Limb (tissue), 2 donors: ENCODE data around the gene RNF152.

Experiments
- DNase-seq, 2 donors: peaks; one replicate each; pipeline ENCODE4 v3.0.0-alpha.2; 2016; ENCODE audit errors: extremely low spot score in 2 of 2

RNF152 gene

DNA sequence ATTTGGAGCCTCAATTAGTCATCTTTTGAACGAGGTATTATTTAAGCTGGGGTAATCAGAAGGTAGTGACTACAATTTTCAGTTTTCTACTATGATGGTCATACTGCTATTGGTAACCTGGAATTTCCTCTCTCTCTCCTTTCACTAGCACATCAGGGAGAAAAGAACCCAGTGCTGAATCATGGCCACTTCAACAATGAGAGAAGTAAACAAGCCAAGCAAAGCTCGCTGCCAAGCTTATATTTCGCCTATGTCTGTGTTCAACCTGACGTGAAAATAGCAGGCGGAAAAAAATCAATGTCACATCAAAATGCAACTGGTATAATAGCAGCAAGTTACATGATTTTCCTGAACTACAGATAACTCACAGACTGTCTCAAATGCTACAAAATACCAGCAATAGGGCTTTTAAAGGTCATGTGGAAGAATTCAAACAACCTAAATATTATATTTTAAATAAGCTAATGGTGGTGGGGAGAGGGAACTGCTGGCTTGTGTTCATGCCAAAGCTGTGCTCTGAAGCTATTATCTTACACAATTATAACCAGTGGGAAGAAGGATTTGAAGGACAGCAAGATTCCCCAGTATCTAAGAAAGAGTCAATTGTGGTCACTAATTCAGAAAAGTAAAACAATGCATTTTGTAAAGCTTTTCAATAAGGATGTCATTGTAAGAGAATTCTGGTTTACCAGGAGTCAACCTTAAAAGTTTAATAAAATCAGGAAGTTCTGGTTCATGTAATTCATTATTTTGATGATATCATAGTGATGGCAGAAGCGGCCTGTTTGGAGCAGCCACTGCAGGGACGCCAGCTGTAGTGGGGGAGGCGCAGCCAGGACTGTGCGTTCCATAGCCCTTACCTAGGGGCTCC, 38.0 kb downstream of the RNF152 start:
- no peak for DNase-seq

DNA sequence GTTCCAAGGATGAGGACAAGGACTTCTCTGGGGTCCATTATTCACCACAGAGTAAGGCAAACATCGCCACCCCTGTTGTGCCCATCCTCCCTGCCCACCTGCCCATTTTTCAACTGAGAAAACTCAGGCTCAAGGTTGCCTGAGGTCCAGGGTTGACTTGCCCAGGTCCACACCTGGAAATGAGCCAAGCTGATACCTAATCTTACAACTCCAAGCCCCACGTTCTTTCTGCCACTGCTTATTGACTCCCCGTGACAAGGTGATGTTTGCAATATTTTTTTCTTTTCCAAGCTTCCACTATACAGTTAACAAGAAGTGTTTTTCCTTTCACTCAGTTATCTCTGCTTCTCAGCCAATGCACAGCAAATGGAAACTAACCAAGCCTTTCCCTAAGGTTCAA, 39.0 kb downstream of the RNF152 start:
- no peak for DNase-seq

DNA sequence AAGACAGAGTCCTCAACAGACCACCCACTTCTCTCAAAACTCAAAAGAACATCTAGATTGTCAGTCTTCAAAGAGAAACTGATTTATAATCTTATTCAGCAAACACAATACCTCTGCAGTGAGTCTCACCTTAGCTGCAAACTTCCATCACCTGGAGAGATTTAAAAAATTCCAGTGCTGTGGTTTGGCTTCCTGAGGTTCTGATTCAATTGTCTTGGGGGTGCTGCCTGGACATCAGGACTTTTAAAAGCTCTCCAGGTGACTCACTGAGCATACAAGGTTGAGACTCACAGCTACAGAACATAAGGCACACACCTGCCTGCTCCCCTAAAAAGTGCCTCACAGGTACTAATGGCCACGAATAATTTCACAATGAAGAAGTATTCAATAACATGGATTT, 40.3 kb downstream of the RNF152 start:
- no peak for DNase-seq

DNA sequence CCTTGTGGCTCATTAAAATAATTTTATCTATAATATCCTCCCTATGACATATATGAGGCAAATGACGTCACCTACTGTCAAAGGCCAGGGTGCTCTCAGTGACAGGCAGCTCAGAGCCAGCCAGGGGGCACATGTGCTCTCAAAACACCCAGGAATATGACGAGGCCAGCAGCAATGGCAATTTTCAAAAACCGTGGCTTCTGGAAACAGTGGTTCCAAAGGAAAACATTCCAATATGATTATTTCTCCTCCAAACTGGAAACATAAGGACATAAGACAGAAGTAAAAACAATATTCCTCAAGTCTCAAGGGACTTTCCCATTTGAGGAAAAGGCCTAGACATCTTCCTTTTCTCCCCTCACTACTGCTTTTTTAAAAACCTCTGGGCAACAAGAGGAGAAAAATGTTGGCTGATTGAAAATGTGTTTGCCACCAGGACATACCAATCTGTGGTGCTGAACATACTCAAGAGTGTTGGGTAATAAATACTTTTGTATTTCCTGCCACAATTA, 40.8 kb downstream of the RNF152 start:
- DNase-seq, result no peak

DNA sequence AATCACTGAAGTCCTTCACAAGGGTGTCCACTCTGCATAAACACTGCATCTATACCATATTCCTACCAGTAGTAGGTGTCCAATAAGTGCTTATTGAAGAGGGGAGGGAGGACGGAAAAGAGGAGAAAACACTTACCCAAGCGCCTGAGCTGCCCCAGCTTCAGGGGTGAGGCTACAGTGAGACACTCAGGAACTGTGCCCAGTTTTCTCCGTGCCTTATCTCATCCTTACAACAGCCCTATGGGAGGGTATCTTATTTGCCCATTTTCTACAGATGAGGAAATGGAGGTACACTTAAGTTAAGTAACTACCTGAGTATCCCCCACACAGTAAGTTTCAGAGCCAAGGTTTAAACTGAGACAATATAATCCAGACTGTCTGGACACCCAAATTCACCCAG, 41.5 kb downstream of the RNF152 start:
- DNase-seq, result no peak

DNA sequence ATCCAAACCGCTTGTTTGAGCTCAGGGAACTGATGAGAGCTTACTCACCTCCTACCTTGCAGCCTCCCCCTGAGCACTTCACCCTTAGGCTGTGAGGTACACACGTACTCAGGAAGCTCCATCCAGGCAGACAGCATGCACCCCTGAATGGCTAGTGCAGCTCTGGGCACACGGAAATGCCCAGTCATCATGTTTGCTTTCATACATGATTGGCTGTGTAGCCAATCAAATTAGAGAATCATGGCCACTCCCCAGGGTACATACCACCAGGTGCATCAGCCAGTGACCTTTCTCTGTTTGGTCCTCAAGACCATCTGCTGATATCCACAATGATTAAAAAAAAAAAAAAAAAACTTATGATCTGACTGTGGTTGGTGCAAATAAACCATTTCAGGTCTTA, 42.1 kb downstream of the RNF152 start:
- no peak for DNase-seq

DNA sequence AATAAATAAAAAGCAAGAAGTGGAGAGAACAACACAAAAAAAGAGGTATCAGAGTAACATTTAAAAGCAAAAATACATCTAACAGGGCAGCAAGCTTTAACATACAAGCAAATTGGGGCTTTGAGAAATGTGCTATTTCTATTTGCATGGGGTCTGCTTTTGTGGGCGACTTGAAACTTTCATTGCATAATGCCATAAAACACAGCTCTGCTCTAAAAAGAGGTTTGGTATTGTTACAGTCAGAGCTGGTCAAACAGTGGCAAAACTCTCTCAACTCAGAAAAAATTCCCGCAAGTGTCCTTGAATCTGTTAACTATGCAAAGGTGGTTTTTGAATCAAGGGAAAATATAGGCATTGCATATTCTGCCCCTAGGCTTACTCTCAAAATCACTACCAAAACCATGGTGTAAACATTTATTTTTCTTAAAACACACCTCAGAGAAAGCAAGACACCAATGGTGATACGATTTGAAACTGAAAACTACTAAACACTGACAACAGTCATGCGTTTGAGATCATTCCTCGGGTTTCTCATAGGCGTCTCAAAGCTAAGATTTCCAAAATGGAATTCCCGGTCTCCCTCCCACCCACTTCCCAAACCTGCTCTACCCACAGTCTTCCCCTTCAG, 45.5 kb downstream of the RNF152 start:
- no peak for DNase-seq

DNA sequence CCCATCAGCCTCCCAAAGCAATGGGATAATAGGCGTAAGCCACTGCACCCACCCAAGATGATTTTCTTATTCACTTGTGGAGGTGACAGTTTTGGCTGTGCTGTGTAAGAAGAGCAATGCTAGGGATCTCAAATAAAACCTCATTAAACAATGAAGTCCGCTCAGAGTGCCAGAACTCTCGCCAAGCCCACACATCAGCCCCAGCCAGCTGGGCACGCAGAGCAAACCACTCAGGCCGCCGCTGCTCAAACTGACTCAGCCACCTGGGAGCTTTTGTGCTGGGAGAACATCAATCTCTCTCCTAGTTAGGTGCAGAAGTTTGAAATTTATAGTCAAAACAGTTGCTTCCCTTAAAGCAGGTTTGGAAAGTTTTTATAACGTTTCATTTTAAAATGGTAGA, 47.6 kb downstream of the RNF152 start:
- DNase-seq, result no peak

DNA sequence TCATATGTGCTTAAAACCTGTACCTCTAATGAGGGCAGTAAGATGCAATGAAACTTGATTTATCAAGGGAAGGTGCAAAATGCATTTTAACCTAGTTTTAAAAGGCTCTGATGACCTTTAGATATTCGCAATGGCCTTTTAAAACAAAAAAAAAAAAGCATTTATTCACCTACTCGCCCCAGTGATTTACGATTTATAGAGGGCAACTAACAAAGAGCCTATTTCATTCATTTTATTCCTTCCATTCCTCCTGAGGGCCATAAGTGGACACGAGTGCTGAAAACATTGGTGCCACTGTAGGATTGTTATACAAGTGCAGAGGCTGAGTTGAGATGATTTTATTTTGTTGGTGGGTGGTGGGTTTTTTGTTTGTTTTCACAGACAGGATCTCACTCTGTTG, 48.1 kb downstream of the RNF152 start:
- no peak for DNase-seq

DNA sequence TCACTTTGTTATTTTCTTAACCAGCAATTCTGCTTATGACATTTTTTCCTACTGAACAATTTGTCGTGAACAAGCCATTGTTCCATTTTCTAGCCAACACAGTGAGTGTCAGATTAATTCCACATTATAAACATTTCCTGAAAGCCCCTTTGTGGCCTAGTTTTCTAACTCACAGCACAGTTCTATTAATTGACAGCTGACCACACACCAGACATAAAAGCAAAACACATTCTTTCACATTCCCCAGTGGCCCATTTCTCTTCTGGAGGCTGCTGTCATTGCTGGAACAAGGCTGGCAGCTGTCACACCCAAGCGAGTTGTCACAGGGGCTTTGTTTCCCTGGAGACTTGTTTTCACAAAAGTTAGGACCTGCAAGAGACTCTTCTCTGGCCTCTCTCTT, 50.7 kb downstream of the RNF152 start:
- DNase-seq, result no peak

DNA sequence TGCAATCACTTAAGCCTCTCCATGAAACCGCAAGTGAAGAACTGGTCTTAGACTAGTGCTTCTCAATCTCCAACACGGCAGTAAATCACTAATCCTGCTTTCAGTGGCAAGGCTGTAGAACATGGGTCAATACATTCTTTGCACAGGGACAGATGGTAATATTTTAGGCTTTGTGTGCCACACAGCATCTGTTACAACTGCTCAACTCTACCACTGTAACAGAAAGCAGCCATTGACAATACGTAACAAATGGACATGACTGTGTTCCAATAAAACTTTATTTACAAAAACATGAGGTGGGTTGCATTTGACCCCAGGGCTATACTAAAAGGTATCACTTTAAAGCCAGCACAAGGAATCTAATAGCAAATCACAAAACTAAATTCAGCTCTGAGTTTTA, 51.1 kb downstream of the RNF152 start:
- DNase-seq, result no peak

DNA sequence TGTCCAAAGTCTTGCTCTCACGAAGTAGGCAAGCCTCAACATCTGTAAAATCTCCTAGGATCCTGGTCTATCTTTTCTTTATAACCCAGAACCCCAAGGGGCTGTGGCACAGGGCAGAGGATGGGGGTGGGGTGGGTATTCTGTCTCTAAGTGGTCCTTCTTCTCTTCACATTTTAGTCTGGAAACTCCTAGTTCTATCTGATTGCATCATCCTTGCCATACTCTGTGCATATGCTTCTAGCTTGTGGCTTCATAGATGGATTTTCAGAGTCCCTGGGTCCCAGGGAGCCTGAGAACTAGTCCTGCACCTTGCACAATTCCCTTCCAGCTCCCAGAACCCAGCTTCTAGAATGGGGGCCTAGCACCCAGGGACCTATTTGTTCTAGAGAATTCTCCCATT, 52.5 kb downstream of the RNF152 start:
- no peak for DNase-seq

DNA sequence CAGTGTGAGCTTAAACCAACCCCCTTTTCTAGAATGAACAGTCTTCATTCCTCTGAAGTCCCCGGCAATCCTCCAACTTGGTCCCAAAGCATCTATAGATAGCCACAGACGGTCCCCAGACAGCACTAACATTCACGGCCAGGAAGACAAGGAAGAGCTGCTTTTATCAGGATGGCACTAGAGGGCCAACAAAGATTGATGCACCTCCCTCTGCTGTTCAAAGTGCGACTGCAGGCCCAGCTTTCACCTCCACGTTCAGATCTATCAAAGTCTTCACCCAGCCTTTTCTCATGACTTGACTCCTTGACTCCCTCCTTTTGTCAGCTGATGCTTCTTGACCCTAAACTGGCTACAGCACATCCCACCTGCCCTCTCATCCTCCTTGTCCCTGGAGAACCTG, 54.3 kb downstream of the RNF152 start:
- no peak for DNase-seq

DNA sequence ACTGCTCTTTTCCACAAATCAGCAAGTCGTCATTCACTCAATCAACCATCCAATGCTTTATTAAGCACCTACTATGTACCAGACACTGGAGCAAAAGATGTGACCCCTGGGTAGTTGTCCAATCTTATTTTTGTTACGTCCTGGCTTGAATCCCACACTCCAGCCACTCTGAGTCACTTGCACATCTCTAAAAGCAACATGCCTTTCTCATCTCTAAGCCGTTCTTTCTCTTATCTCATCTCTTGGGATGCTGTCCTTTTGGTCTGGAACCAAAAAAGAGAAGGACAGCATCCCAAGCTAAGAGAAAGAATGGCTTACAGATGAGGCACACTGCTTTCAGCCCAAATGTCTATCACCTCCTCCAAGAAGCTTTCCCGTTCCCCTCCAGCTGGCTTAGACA, 58.8 kb downstream of the RNF152 start:
- no peak for DNase-seq

DNA sequence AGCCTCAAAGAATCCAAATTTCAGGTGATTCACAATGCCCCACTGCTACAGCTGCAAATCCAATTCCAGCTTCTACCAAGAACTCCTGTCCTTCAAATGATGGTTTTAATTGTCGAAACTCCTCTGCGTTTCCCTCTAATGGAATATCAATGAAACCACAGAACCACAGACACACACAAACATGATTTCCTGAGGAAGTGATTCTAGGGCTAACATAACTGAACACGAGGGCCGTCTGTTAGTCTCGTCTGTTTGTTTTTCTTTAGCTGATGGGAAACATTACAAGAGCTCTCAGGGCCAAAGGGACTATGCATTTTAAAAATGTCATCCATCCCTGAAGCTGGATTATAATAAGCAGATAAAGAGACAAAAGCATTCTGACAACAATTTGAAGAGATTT, 59.4 kb downstream of the RNF152 start:
- peak in 1 of 2 donors; percentile 25 for DNase-seq

DNA sequence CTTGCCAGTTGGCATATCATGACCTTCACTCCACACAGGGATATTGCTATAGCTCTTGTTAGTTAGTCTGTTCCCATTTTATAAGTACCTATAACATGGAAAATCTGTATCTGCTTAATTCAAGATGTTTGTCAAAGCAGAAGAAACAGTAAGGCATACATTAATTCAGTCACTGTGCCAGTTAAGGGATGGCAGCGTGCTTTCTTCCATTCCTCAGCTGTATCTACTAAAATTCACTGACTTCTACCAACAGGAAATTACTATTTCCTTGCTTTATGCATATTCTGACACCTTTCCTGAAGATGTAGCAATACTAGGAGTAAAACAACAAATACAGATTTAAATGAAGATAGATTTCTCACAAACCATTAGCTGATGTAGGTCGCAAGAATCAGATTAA, 59.9 kb downstream of the RNF152 start:
- no peak for DNase-seq

DNA sequence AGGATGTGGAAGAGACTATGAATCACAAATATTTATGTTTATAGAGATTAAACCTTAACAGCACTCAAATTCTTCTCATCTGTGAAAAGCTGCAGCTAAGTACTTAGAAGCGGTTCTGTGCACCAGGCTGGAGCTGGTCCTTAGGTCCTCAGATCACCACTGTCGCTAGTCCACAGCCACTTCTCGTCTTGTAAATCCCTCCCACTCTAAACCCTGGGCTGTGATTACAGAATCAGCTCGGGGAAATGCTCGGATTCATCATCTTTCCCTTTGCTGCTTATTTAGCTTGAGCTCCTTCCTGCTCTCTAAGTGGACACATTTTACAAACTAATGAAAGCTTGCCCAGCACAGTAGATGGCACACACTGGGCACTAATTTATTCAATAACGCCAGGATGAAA, 61.7 kb downstream of the RNF152 start:
- DNase-seq, result no peak

DNA sequence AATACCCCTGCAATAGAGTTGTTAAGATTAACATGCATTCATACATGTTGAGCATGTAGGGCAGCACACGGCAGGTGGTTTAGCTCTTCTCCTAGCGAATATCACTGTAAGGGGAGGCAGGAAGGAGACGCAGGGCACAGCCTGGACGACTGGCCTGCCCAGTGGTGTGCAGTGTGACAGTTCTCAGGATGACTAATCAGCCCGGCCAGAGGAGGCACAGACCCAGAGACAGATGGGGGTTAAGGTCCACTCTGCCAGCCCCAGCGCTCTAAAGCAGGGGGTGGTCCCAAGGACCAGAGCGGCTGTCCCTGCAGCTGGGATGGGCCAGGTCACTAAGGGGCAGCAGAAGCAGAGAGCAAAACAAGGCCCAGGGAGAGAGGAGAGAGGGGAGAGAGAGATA, 63.7 kb downstream of the RNF152 start:
- DNase-seq, result no peak

DNA sequence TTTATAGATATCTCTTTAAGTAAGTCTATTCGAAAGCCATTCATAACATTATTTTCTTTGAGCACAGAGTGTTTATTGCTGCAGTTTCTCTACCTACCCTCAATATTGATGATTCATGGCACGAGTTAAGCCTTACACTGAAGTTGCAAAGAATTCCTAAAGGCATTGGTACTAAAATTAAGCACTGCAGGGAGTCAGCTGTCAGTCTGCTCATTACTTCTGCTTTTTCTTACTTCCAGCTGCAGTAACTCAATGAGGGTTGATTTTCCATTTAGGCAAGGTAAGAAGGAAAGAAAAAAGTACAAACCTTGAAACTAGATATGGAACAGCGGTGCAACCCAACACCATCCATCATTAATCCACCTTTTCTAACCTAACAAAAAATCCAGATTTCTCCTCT, 65.2 kb downstream of the RNF152 start:
- no peak for DNase-seq

DNA sequence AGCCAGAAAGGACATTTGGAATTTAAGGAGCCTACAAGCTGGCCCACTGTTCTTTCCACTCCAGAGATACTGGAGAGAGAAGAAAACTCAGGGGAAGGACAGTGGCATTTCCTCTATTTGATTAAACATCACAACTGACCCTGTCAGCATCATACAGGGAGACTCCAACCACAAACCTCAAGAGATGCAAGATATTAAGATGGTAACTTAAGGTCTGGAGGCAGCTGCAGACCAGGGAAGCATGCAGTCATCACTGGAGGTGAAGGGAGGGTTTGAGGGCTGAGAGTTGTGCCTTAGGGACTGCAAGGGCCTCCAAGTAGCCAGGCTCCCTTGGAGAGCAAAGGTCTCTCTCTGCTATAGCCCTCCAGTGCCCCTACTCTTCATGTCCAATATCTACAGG, 67.4 kb downstream of the RNF152 start:
- DNase-seq, result no peak

DNA sequence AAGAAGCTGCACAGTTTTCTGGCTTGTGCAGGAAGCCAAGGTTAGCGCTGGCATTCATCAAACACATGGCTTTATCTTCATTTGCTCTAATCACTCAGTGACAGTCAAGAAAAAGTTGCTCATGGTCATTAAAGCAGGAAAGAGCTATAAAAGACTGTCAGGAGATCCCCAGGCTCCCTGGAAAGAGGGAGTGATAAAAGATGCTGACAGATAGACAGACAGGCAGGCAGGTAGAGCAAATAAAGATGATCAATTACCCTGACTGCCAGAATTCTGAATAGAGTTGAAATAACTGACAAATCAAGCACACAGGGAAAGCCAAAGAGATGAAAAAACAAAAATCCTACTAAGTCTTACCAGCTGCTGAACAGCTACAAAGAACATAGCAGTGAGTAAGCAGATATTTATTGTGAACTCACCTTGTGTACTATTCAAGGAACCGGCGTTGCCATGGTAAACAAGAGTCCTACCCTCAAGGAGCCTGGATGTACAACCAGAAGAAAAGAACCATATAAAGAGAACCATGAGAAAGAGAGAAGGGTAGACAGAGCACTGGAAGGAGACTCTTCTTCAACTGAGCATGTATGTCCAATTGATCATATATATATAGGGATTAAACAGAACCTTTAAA, 68.0 kb downstream of the RNF152 start:
- no peak for DNase-seq

DNA sequence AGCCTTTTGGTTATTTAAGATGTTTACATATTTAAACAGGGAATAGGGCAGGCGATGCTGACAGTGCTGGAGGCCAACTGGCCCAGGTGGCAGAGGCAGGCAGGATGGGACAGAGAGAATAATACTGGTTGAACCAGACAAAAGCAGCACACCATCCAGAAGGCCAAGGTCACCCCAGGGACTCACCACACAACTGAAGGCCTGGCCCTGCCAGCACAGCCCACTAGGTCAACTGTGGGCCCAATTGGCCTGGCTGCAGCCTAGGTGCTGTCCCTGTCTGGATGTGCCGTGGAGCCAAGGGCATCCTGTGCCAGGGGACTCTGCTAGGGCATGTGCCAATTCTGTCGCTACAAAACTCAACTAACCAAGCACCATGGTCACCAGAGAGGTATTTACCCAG, 69.2 kb downstream of the RNF152 start:
- DNase-seq, result no peak

DNA sequence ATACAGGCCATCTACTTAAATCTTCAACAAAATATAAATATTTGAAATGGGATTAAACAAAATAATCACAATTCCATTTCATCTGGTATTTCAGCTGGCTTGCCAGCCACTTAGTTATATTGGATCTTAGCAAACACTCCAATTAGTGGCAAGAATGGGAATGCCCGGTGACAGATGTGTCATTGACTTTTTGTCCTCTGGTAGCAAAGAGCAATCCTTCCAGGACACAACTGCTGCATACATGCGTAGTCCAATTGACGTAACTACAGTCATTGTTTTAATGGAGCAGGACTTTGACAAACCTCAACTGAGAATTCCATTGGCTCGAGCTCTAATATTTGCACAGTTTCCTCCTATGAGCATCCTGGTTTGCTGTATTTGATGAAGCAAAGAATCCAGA, 69.9 kb downstream of the RNF152 start:
- no peak for DNase-seq
